Measurements from ENCODE around the gene WDR64.
"Not testable (repeated sequence)": the region's sequence is repeated elsewhere in the genome, so short reads cannot be mapped to it uniquely, and the experiment has no call there.

The WDR64 gene

GRCh38 chr1:241787691-241788090, 135.6 kb downstream of the WDR64 start:
- H3K9me3 Mint-ChIP-seq: no peaks in the 10 kb centered on the region
- no peak overlapping the region for H3K27ac Mint-ChIP-seq
- no peaks in the 10 kb centered on the region for H3K4me1 Mint-ChIP-seq (ENCODE audit: low read depth)
- H3K36me3 Mint-ChIP-seq (ENCODE audit: low read depth): no peaks in the 10 kb centered on the region
- H3K27me3 Mint-ChIP-seq: peaks cover 3% of the 10 kb centered on the region
- H3K4me3 Mint-ChIP-seq: no peak overlapping the region

DNA sequence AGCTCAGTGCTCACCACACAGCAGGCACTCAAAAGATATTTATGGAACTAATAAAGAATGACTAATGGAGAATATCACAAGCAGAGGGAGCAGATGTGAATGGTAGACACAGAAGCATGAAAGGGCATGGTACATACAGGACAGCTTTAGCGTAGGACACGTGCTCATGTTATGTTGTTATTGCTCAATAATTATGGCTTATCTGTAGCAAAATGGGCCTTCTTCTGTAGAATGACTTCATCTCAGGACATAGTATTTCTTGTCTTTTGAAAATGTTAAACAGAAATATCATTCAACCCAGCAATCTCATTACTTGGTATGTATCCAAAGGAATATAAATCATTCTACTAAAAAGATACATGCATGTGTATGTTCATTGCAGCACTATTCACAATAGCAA, 137.0 kb downstream of the WDR64 start:
- H3K4me3 Mint-ChIP-seq: no peak overlapping the region
- H3K36me3 Mint-ChIP-seq (ENCODE audit: low read depth): no peaks in the 10 kb centered on the region
- H3K9me3 Mint-ChIP-seq: no peaks in the 10 kb centered on the region
- no peak overlapping the region for H3K27ac Mint-ChIP-seq
- peaks cover 2% of the 10 kb centered on the region for H3K27me3 Mint-ChIP-seq
- H3K4me1 Mint-ChIP-seq (ENCODE audit: low read depth): no peaks in the 10 kb centered on the region

DNA sequence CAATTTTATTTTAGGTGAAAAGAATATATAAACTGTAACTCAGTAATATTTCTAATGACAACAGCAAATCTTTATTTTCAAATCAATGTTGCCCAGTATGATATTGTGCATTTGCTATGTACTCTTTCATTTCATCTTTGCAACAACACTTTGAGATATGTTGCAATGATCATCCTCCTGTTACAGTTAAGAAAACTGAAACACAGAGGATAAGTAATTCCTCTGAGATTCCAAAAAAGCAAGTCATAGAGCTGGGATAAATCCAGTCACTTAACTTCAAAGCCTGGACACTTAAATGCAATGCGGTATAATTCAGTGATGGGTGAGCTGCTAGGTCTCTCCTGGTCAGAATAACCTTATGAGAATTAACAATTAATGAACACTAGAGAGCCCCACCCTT, 147.3 kb downstream of the WDR64 start:
- peaks cover 12% of the 10 kb centered on the region for H3K27me3 Mint-ChIP-seq

GRCh38 chr1:241800640-241801039, 148.6 kb downstream of the WDR64 start:
- no peaks in the 10 kb centered on the region for H3K9me3 Mint-ChIP-seq
- no peak overlapping the region for H3K27ac Mint-ChIP-seq
- no peak overlapping the region for H3K4me3 Mint-ChIP-seq
- H3K27me3 Mint-ChIP-seq: peaks cover 8% of the 10 kb centered on the region
- H3K4me1 Mint-ChIP-seq (ENCODE audit: low read depth): no peaks in the 10 kb centered on the region
- no peaks in the 10 kb centered on the region for H3K36me3 Mint-ChIP-seq (ENCODE audit: low read depth)

More for the DNA sequence above, 147.3 kb downstream of the WDR64 start:
- Mint-ChIP-seq H3K9me3 (no peaks in the 10 kb centered on the region), H3K36me3 (ENCODE audit: low read depth) (no peaks in the 10 kb centered on the region), H3K27ac (no peak overlapping the region), H3K4me1 (ENCODE audit: low read depth) (no peaks in the 10 kb centered on the region), H3K4me3 (no peak overlapping the region)

DNA sequence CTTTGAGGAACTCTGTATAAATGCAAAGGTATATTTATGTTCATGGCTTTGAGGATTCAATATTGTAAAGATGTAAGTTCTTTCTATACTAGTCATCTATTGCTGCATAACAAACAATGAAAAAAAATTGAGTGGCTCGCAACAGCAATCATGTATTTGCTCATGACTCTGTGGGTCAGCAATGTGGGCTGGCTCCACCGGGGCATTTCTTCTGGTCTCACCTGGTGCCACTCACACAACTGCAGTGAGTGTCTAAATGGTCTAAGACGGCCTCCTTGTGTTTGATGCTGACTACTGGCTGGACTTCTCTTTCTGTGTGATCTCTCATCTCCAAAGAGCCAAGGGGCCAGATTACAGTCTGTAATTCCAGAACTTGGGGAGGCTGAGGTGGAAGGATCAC, 150.8 kb downstream of the WDR64 start:
- no peaks in the 10 kb centered on the region for H3K4me1 Mint-ChIP-seq (ENCODE audit: low read depth)
- no peaks in the 10 kb centered on the region for H3K9me3 Mint-ChIP-seq
- peaks cover 7% of the 10 kb centered on the region for H3K27me3 Mint-ChIP-seq
- no peaks in the 10 kb centered on the region for H3K36me3 Mint-ChIP-seq (ENCODE audit: low read depth)
- no peak overlapping the region for H3K27ac Mint-ChIP-seq
- H3K4me3 Mint-ChIP-seq: no peak overlapping the region

- not testable (repeated sequence) for H3K4me3 Mint-ChIP-seq; H3K36me3 Mint-ChIP-seq (ENCODE audit: low read depth); H3K9me3 Mint-ChIP-seq; H3K27me3 Mint-ChIP-seq; H3K27ac Mint-ChIP-seq; H3K4me1 Mint-ChIP-seq (ENCODE audit: low read depth)
These were observed 152.6 kb downstream of the WDR64 start for GRCh38 chr1:241804706-241805105.

- H3K27me3 Mint-ChIP-seq: peaks cover 7% of the 10 kb centered on the region
- H3K4me3 Mint-ChIP-seq: no peak overlapping the region
- H3K4me1 Mint-ChIP-seq (ENCODE audit: low read depth): no peaks in the 10 kb centered on the region
- no peaks in the 10 kb centered on the region for H3K9me3 Mint-ChIP-seq
- H3K27ac Mint-ChIP-seq: no peak overlapping the region
- no peaks in the 10 kb centered on the region for H3K36me3 Mint-ChIP-seq (ENCODE audit: low read depth)
These were observed 156.2 kb downstream of the WDR64 start for GRCh38 chr1:241808265-241808664.

GRCh38 chr1:241810769-241811405, 158.8 kb downstream of the WDR64 start:
- no peaks in the 10 kb centered on the region for H3K4me1 Mint-ChIP-seq (ENCODE audit: low read depth)
- H3K9me3 Mint-ChIP-seq: no peaks in the 10 kb centered on the region
- peaks cover 3% of the 10 kb centered on the region for H3K27me3 Mint-ChIP-seq
- no peak overlapping the region for H3K4me3 Mint-ChIP-seq
- no peaks in the 10 kb centered on the region for H3K36me3 Mint-ChIP-seq (ENCODE audit: low read depth)
- H3K27ac Mint-ChIP-seq: no peak overlapping the region

DNA sequence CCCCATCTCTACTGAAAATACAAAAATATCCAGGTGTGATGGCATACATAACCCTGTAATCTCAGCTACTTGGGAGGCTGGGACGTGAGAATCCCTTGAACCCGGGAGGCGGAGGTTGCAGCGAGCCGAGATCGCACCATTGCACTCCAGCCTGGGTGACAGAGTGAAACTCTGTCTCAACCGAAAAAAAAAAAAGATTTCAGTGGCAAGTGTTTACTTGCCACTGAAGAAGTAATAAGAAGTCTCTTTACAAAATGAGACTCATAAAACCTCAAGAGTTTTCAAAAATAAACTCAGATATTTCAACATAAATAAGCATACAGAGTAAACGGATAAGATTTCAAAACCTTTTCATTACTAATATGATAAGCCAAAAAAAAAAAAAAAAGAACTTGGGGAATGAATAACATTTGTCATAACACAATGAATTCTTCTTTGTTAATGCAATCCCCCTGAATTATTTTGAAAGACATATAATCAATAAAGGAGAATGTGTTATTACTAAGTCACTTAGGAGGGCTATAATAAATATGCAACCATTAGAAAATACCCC, 161.8 kb downstream of the WDR64 start:
- Mint-ChIP-seq H3K27me3 (peaks cover 3% of the 10 kb centered on the region), H3K4me3 (no peak overlapping the region), H3K9me3 (no peaks in the 10 kb centered on the region), H3K36me3 (ENCODE audit: low read depth) (no peaks in the 10 kb centered on the region), H3K27ac (no peak overlapping the region), H3K4me1 (ENCODE audit: low read depth) (no peaks in the 10 kb centered on the region)

- Mint-ChIP-seq H3K27me3 (peaks cover 3% of the 10 kb centered on the region), H3K4me1 (ENCODE audit: low read depth) (no peaks in the 10 kb centered on the region), H3K36me3 (ENCODE audit: low read depth) (no peaks in the 10 kb centered on the region), H3K27ac (no peak overlapping the region), H3K4me3 (no peak overlapping the region), H3K9me3 (no peaks in the 10 kb centered on the region)
These were observed 163.9 kb downstream of the WDR64 start for GRCh38 chr1:241816008-241816407.

- no peaks in the 10 kb centered on the region for H3K9me3 Mint-ChIP-seq
- H3K4me1 Mint-ChIP-seq (ENCODE audit: low read depth): no peaks in the 10 kb centered on the region
- H3K36me3 Mint-ChIP-seq (ENCODE audit: low read depth): no peaks in the 10 kb centered on the region
- no peak overlapping the region for H3K4me3 Mint-ChIP-seq
- H3K27me3 Mint-ChIP-seq: peaks cover 3% of the 10 kb centered on the region
- H3K27ac Mint-ChIP-seq: no peak overlapping the region
These were observed 165.3 kb downstream of the WDR64 start for GRCh38 chr1:241817331-241817792.

DNA sequence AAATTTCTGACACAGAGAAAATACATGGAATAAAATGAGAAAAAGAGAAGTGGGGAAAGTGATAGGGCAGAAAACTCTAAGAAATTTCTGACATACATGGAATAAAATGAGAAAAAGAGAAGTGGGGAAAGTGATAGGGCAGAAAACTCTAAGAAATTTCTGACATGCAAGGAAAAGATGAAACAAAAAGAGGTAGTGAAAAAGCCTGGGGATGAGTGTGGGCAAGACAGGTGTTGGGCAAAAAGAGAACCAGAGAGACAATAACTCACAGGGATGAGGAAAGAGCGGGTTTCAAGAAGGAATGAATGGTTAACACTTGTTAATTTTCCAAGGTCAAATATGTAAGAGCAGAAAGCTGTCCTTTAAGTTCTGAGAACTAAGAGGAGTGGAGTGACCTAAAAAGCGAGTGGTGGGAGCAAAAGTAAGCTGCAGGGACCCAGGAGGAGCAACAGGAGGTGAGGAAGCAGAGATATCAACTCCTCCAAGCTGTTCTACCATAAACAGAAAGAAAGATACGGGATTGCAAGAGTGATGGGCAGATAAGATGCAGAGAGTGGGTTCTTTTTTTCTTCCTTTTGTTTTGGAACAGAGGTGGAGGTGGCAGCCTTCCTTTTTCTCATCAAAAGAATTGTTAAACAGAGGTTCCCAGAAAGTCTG, 166.0 kb downstream of the WDR64 start:
- H3K9me3 Mint-ChIP-seq: no peaks in the 10 kb centered on the region
- no peaks in the 10 kb centered on the region for H3K36me3 Mint-ChIP-seq (ENCODE audit: low read depth)

DNA sequence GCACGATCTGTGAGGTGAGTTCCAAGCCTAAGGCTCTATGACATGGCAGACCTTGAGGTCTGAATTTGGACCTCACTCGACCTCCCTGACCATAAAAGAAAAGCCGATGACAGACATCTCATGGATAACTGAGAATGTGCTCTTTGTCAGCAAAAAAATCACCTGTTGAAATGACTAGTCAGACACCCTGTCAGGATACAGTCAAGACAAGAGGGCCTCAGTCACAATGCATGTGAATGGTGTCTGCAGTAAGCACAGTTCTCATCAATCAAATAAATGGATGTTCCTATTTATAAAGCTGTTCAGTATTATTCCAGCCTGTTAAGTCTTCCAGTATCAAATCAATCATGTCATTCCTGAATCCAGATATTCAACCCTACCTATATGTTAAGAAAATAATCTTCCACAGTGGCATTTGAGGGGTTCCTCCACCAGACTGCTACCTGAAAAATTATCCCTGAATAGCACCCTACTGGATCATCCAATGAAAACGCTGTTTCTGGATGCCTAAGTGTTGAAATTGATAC, 167.3 kb downstream of the WDR64 start:
- no peak overlapping the region for H3K4me3 Mint-ChIP-seq
- H3K36me3 Mint-ChIP-seq (ENCODE audit: low read depth): no peaks in the 10 kb centered on the region
- H3K9me3 Mint-ChIP-seq: no peaks in the 10 kb centered on the region
- no peak overlapping the region for H3K27ac Mint-ChIP-seq
- H3K27me3 Mint-ChIP-seq: no peaks in the 10 kb centered on the region
- H3K4me1 Mint-ChIP-seq (ENCODE audit: low read depth): no peaks in the 10 kb centered on the region

More for the DNA sequence above, 166.0 kb downstream of the WDR64 start:
- Mint-ChIP-seq H3K4me3 (no peak overlapping the region), H3K4me1 (ENCODE audit: low read depth) (no peaks in the 10 kb centered on the region), H3K27me3 (no peaks in the 10 kb centered on the region), H3K27ac (no peak overlapping the region)

DNA sequence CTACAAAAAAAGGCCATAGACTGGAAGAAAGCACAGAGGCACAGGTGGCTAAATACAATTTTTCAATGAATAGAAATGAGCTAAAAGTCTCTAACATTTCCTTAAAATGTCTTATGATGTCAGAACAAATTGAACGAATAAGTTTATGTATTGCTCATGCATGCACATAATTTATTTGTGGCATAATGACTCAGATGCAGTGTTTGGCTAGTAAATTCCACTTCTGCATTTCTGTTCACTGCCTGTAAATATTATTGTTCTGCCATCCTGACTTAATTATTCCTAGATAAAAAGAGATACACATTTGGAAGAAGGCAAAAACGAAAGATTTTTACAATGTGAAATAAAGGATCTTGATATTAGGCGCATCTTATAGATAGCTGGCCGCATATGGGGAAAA, 169.3 kb downstream of the WDR64 start:
- Mint-ChIP-seq H3K4me1 (ENCODE audit: low read depth) (no peaks in the 10 kb centered on the region), H3K9me3 (no peaks in the 10 kb centered on the region), H3K36me3 (ENCODE audit: low read depth) (no peaks in the 10 kb centered on the region), H3K27ac (no peak overlapping the region), H3K4me3 (no peak overlapping the region), H3K27me3 (no peaks in the 10 kb centered on the region)

DNA sequence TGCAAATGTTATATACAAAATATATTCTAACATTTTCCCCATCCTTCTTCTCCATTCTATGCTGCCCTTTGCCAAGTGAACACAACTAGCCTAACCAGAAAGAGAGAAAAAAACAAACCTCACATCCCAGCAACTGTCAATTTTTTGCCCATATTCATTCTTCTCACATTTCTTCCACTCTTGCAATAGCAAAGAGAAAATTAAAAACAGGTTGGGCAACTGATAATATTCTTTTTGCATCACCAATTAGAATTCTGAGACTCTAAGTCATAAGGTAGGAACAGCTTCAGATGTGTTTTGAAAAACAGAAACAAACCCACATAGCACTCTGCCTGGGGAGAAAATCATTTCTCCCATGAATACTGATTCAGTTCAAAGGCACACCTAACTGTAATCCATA, 170.8 kb downstream of the WDR64 start:
- Mint-ChIP-seq H3K4me3 (no peak overlapping the region), H3K4me1 (ENCODE audit: low read depth) (no peaks in the 10 kb centered on the region), H3K27me3 (no peaks in the 10 kb centered on the region), H3K9me3 (no peaks in the 10 kb centered on the region), H3K36me3 (ENCODE audit: low read depth) (no peaks in the 10 kb centered on the region), H3K27ac (no peak overlapping the region)

All from stimulated activated naive CD8-positive, alpha-beta T cell treated with anti-CD3 and anti-CD28 coated beads, Interleukin-15, Interleukin-2, amounts not matched to agents 100 ng/mL and 50 ng/mL, for 24 hours (primary cell).